HG02885 (cell line): ENCODE measurements around the gene PRKN.

ENCODE experiments used
- ATAC-seq: cut with Tn5 transposase; IDR thresholded peaks from one replicate; pipeline ENCODE4 v1.9.1; 2021; ENCODE audit warnings: mild to moderate bottlenecking; ENCODE audit not compliant: unreplicated experiment, poor library complexity

The PRKN gene

GRCh38 chr6:162108041-162108440, 619.5 kb downstream of the PRKN start:
- ATAC-seq = no peak

GRCh38 chr6:162100096-162100495, 627.5 kb downstream of the PRKN start:
- no peak for ATAC-seq

GRCh38 chr6:162099685-162100084, 627.9 kb downstream of the PRKN start:
- ATAC-seq = no peak

GRCh38 chr6:162092816-162093502, 634.6 kb downstream of the PRKN start:
- no peak for ATAC-seq

- no peak for ATAC-seq
Observed at GRCh38 chr6:162090734-162091133, 636.8 kb downstream of the PRKN start.

- no peak for ATAC-seq
Observed at GRCh38 chr6:162088091-162088490, 639.5 kb downstream of the PRKN start.

GRCh38 chr6:162085561-162085960, 642.0 kb downstream of the PRKN start:
- no peak for ATAC-seq

GRCh38 chr6:162082520-162082919, 645.0 kb downstream of the PRKN start:
- ATAC-seq = no peak

GRCh38 chr6:162078667-162079066, 648.9 kb downstream of the PRKN start:
- ATAC-seq = no peak

- ATAC-seq = no peak
Observed at GRCh38 chr6:162078126-162078525, 649.4 kb downstream of the PRKN start.

GRCh38 chr6:162076816-162077215, 650.8 kb downstream of the PRKN start:
- ATAC-seq = no peak

GRCh38 chr6:162074641-162075275, 652.8 kb downstream of the PRKN start:
- ATAC-seq = no peak

- no peak for ATAC-seq
Observed at GRCh38 chr6:162070639-162071038, 656.9 kb downstream of the PRKN start.

GRCh38 chr6:162069995-162070394, 657.6 kb downstream of the PRKN start:
- ATAC-seq = no peak

- ATAC-seq = no peak
Observed at GRCh38 chr6:162068340-162068739, 659.2 kb downstream of the PRKN start.

GRCh38 chr6:162063666-162064065, 663.9 kb downstream of the PRKN start:
- no peak for ATAC-seq

GRCh38 chr6:162058281-162058875, 669.2 kb downstream of the PRKN start:
- no peak for ATAC-seq

- no peak for ATAC-seq
Observed at GRCh38 chr6:162056745-162057144, 670.8 kb downstream of the PRKN start.

- no peak for ATAC-seq
Observed at GRCh38 chr6:162056061-162056460, 671.5 kb downstream of the PRKN start.

- ATAC-seq = no peak
Observed at GRCh38 chr6:162055365-162055764, 672.2 kb downstream of the PRKN start.

GRCh38 chr6:162053084-162053483, 674.5 kb downstream of the PRKN start:
- ATAC-seq = no peak

GRCh38 chr6:162050579-162050978, 677.0 kb downstream of the PRKN start:
- ATAC-seq = no peak
